Hypothalamus (tissue), 51 donors: ENCODE measurements around the gene TMEM144.
"Not testable (repeated sequence)": the region's sequence is repeated elsewhere in the genome, so short reads cannot be mapped to it uniquely, and the experiment has no call there.

Source experiments
- DNase-seq, 51 donors: peaks; one replicate each; lab custom pipeline; 2025; lab: John Stamatoyannopoulos, UW

Gene TMEM144

GRCh38 chr4:158189422-158189821, 20.9 kb upstream of the TMEM144 start:
- DNase-seq = no peak

GRCh38 chr4:158190718-158191117, 19.6 kb upstream of the TMEM144 start:
- DNase-seq = no peak

GRCh38 chr4:158192439-158193158, 17.7 kb upstream of the TMEM144 start:
- peak in 2 of 51 donors; percentile 16 to 36 for DNase-seq

- DNase-seq = peak in 3 of 51 donors; percentile 36 to 75 (median 41)
Observed at GRCh38 chr4:158193171-158193749, 17.0 kb upstream of the TMEM144 start.

GRCh38 chr4:158195297-158195696, 15.0 kb upstream of the TMEM144 start:
- DNase-seq = no peak

- no peak for DNase-seq
Observed at GRCh38 chr4:158197194-158197776, 13.0 kb upstream of the TMEM144 start.

GRCh38 chr4:158200214-158200613, 10.1 kb upstream of the TMEM144 start:
- no peak for DNase-seq

- DNase-seq = no peak
Observed at GRCh38 chr4:158201322-158201721, 9.0 kb upstream of the TMEM144 start.

GRCh38 chr4:158201876-158202275, 8.4 kb upstream of the TMEM144 start:
- no peak for DNase-seq

- no peak for DNase-seq
Observed at GRCh38 chr4:158202481-158202880, 7.8 kb upstream of the TMEM144 start.

GRCh38 chr4:158203436-158203835, 6.8 kb upstream of the TMEM144 start:
- DNase-seq = no peak

GRCh38 chr4:158203929-158204328, 6.4 kb upstream of the TMEM144 start:
- no peak for DNase-seq

- DNase-seq = no peak
Observed at GRCh38 chr4:158208963-158209640, 1.2 kb upstream of the TMEM144 start.

- DNase-seq = no peak
Observed at GRCh38 chr4:158211222-158211621, 936 bp downstream of the TMEM144 start.

- no peak for DNase-seq
Observed at GRCh38 chr4:158213466-158213865, 3.2 kb downstream of the TMEM144 start.

GRCh38 chr4:158214856-158215255, 4.6 kb downstream of the TMEM144 start:
- DNase-seq = no peak

- no peak for DNase-seq
Observed at GRCh38 chr4:158217763-158218162, 7.5 kb downstream of the TMEM144 start.

- DNase-seq = no peak
Observed at GRCh38 chr4:158219623-158220022, 9.3 kb downstream of the TMEM144 start.

- not testable (repeated sequence) for DNase-seq
Observed at GRCh38 chr4:158224318-158224717, 14.0 kb downstream of the TMEM144 start.

GRCh38 chr4:158224999-158225398, 14.7 kb downstream of the TMEM144 start:
- not testable (repeated sequence) for DNase-seq

GRCh38 chr4:158227880-158228279, 17.6 kb downstream of the TMEM144 start:
- not testable (repeated sequence) for DNase-seq
